Progenitor cell of endocrine pancreas (in vitro differentiated cells): ENCODE data around the gene CHKB. TPM values are rescaled to one million over a fixed set of nuclear protein-coding genes. Genes with fewer than 3 reads are reported as not detected.
A peak's percentile ranks its signal among the peaks of the same experiment; 100 is the strongest.

Experiments used
- DNase-seq: peaks from one replicate; pipeline ENCODE4 v3.0.0; 2021; ENCODE audit warnings: low spot score; ENCODE audit not compliant: unreplicated experiment
- H3K27ac Mint-ChIP-seq: 2 replicates; pipeline ENCODE4 v1.8.0; 2021; ENCODE audit warnings: mild to moderate bottlenecking, moderate library complexity, mixed read lengths
- H3K27me3 Mint-ChIP-seq: 2 replicates; pipeline ENCODE4 v1.8.0; 2021; ENCODE audit warnings: mixed read lengths
- H3K36me3 Mint-ChIP-seq: 2 replicates; pipeline ENCODE4 v1.8.0; 2022; ENCODE audit warnings: mixed read lengths; ENCODE audit not compliant: insufficient read depth
- H3K4me1 Mint-ChIP-seq: 2 replicates; pipeline ENCODE4 v1.8.0; 2021; ENCODE audit warnings: low read depth, mixed read lengths
- H3K4me3 Mint-ChIP-seq: 2 replicates; pipeline ENCODE4 v1.8.0; 2021; ENCODE audit warnings: low read depth, mild to moderate bottlenecking, moderate library complexity, mixed read lengths
- H3K9me3 Mint-ChIP-seq: 2 replicates; pipeline ENCODE4 v1.8.0; 2021; ENCODE audit warnings: low read depth, mixed read lengths
- total RNA-seq: library from RNA; stranded (reverse); gene quantifications from 2 replicates; pipeline ENCODE4 v1.2.1, GENCODE V29; 2021
- TF ChIP-seq, protein P1 (sequence below): fragments of 200-600 bp; sonication (generic); IDR thresholded peaks from one replicate; pipeline ENCODE4 v1.5.0; 2021; ENCODE audit warnings: antibody characterized with exemption, mild to moderate bottlenecking; ENCODE audit not compliant: unreplicated experiment

The CHKB gene
- total RNA-seq, 1 donor from 2014 or later, result 132 TPM

DNA sequence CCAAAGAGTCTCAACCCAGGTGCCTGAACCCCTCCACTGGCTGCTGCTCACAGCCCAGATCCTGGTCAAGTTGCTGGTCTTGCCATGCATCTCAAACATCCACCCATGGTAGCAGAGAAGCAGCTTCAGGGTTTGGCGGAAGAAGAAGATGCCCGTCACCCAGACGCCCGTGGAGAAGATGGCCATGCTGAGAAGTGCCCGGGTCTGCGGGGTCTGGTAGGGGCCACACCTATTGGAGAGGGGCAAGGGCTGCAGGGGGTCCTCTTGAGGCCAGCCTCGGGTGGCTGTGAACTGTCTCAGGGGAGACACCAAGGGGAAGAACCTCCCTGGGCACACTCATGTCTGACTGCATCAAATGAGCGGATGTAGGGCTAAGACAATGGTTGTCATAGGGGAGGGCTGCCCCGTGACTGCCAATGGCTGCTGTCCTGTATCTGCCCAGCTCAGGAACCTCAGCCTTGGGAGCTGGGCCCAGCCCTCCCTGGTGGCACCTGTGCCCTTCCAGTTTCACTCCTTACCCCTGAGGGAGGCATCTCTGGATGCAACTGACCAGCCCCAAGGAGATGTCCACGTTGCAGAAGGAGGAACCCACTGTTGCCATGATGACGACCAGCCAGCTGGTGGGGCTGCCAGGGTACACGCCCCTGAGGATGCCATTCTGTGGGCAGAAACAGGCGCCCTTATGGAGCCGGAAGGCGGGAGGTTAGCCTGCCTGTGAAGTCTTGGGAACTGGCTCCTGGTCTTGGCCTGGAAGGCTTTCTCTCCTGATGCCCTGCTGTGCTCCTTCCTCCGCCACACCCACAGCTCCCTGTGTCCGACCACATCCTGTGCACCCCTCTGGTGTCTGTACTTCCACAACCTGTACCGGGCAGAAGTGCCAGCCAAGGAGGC, 5.6 kb downstream of the CHKB start:
- TF ChIP-seq, protein P1, sequence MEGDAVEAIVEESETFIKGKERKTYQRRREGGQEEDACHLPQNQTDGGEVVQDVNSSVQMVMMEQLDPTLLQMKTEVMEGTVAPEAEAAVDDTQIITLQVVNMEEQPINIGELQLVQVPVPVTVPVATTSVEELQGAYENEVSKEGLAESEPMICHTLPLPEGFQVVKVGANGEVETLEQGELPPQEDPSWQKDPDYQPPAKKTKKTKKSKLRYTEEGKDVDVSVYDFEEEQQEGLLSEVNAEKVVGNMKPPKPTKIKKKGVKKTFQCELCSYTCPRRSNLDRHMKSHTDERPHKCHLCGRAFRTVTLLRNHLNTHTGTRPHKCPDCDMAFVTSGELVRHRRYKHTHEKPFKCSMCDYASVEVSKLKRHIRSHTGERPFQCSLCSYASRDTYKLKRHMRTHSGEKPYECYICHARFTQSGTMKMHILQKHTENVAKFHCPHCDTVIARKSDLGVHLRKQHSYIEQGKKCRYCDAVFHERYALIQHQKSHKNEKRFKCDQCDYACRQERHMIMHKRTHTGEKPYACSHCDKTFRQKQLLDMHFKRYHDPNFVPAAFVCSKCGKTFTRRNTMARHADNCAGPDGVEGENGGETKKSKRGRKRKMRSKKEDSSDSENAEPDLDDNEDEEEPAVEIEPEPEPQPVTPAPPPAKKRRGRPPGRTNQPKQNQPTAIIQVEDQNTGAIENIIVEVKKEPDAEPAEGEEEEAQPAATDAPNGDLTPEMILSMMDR, result no peak

DNA sequence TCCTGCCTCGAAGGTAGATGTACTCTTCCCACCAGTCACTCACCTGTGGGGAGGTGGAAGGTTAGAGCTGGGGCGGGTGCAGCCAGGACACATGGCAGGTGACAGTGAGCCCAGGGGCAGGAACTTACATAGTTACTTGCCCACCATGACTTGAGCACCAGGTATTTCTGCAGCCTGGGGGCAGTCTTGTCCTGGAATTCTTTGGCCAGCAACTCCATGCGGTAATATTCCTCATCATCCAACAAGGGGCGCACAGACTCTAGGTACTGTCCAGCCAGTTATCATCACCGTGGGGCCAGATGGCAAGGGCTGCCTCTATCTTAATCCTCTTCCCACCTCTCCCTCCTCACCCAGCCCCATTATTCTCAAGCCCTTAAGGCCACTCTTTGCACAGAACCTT, 6.6 kb downstream of the CHKB start:
- H3K27ac Mint-ChIP-seq, result peak overlapping the region; percentile 38
- H3K36me3 Mint-ChIP-seq, result peaks cover 5% of the 10 kb centered on the region
- H3K4me1 Mint-ChIP-seq, result no peaks in the 10 kb centered on the region
- H3K4me3 Mint-ChIP-seq, result no peak overlapping the region
- TF ChIP-seq, protein P1, result no peak
- no peak for DNase-seq
- H3K9me3 Mint-ChIP-seq, result no peaks in the 10 kb centered on the region
- no peaks in the 10 kb centered on the region for H3K27me3 Mint-ChIP-seq

More for the DNA sequence above, 5.6 kb downstream of the CHKB start:
- no peaks in the 10 kb centered on the region for H3K4me1 Mint-ChIP-seq
- no peaks in the 10 kb centered on the region for H3K9me3 Mint-ChIP-seq
- H3K36me3 Mint-ChIP-seq, result peaks cover 3% of the 10 kb centered on the region
- no peak for DNase-seq
- H3K27ac Mint-ChIP-seq, result no peak overlapping the region
- H3K4me3 Mint-ChIP-seq, result no peak overlapping the region
- H3K27me3 Mint-ChIP-seq, result no peaks in the 10 kb centered on the region

DNA sequence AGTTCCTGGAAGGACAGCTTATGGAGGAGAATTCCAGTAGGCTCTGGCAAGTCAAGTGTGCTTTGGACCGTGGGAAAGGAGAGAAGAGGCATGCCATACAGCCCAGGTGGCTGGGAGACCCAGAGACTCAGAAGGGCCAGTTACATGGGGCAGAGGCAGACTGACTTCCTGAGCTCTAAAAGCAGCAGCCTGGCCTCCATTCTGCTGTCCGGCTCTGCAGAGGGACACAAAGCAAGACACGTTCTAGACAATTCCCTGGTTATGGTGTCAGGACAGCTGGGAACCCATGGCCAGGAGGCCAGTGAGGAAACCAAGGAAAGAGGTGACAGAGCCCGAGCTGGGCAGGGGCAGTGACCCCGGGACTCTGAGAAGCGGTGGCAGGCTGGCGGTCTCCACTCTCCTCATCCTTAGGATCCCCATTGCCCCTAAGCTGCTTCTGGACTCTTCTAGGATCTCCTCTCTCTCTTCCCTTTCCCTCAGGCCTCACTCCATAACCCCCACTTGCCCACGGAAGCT, 7.2 kb downstream of the CHKB start:
- no peaks in the 10 kb centered on the region for H3K4me1 Mint-ChIP-seq
- DNase-seq, result no peak
- TF ChIP-seq, protein P1, result no peak
- H3K9me3 Mint-ChIP-seq, result no peaks in the 10 kb centered on the region
- H3K4me3 Mint-ChIP-seq, result no peak overlapping the region
- H3K27ac Mint-ChIP-seq, result no peak overlapping the region
- no peaks in the 10 kb centered on the region for H3K27me3 Mint-ChIP-seq
- peaks cover 6% of the 10 kb centered on the region for H3K36me3 Mint-ChIP-seq

DNA sequence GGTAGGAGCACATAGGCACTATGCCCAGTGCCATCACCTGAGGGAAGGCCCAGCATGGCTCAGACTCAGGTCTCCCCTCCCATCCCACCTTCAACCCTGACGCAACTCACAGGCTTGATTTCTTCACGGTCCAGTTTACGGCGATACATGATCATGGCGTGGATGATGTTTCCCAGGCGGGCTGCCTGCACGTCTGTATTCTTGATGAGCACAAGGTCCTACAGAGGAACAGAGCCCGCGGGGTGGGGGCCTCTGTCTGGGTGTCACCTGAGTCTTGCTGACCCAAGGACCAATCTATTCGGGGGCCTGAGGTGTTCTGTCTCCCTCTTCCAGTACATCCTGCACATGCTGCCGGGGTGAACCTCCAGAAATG, 8.3 kb downstream of the CHKB start:
- Mint-ChIP-seq H3K4me1 (no peaks in the 10 kb centered on the region), H3K27ac (no peak overlapping the region), H3K9me3 (no peaks in the 10 kb centered on the region), H3K27me3 (no peaks in the 10 kb centered on the region), H3K4me3 (no peak overlapping the region), H3K36me3 (peaks cover 5% of the 10 kb centered on the region)
- no peak for DNase-seq
- TF ChIP-seq, protein P1, result no peak

DNA sequence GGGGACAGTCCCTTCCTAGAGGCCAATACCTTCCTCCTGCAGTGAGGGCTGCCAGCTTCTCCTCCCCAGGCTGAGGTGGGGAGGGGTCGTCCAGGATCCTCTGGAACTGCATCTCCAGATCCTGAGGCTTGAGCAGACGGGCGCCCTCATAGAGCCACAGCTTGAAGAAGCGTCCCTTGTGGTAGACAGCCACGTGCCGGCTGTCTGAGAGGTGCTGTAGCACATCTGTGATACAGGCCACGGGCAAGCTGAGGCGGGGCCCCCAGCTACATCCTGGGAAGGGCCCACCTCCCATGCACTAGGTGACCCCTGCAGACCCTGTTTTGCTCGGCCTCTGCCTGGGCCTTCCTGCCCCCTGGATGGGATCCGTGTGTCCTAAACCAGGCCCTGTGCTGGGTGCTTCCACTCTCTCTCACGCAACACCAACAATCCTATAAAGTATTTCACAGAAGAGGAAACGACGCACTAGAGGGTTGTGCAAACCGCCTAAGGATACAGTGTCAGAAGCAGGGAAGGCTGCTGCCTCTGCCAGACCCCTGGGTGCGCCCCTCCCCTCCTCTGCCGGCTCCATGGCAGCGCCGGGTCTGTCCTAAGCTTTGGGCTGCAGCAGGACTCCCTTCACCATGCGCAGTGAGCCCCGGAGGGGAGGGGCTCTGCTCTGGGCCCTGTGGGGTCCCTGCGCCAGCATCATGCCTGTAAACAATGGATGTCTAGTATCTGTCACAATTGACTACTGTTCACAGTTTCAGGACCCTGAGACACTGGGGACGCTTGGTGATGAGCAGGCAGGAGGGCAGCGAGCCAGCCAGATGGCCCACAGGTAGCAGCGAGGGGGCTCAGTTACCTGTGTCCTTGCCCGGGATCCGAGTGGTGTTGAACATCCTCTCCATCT, 8.9 kb downstream of the CHKB start:
- H3K4me3 Mint-ChIP-seq, result no peak overlapping the region
- no peak for DNase-seq
- no peaks in the 10 kb centered on the region for H3K9me3 Mint-ChIP-seq
- H3K27me3 Mint-ChIP-seq, result no peaks in the 10 kb centered on the region
- TF ChIP-seq, protein P1, result no peak
- no peak overlapping the region for H3K27ac Mint-ChIP-seq
- peaks cover 6% of the 10 kb centered on the region for H3K36me3 Mint-ChIP-seq
- no peaks in the 10 kb centered on the region for H3K4me1 Mint-ChIP-seq
